ENCODE results near the gene CDH5.

The CDH5 gene

DNA sequence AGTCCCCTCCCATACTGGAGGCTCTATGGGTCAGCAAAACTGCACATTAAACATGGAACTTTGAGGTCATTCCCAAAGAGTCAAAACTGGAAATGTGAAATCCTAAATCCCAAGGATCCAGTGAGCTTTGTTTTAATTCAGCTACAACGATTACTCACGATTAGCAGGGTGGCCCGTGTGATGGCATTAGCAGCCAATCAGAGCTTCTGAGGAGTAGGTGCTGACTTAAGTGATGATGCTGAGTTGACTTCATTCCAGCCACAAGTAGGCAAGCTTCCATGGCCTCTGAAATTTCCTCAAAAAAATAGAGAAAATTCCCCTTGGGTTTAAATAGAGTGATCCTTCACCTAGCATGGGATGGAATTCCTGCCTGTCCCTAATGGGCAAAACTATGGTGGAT, 32.5 kb downstream of the CDH5 start:
- no peaks in the 10 kb centered on the region for H3K27me3 ChIP-seq (ENCODE audit: control insufficient read depth in 3 of 3, insufficient read depth in 3 of 3, low read depth in 1 of 3, low read length in 3 of 3)
- H3K9ac ChIP-seq (ENCODE audit: low read depth, low read length, poor library complexity) = no peak overlapping the region
- H3K18ac ChIP-seq (ENCODE audit: low read length) = no peak overlapping the region
- H3K79me1 ChIP-seq (ENCODE audit: low read depth, low read length) = no peaks in the 10 kb centered on the region
- no peak overlapping the region for H3K4me2 ChIP-seq (ENCODE audit: insufficient read depth, low read length, poor library complexity, severe bottlenecking)
- WGBS, 2 donors (ENCODE audit: extremely low coverage in 2 of 2, insufficient read length in 2 of 2, insufficient replicate concordance in 1 of 2) = no CpG with 5 or more reads among the region's 3 CpGs
- no peak overlapping the region for H2AFZ ChIP-seq (ENCODE audit: low read length)
- no peak overlapping the region for H3K4ac ChIP-seq (ENCODE audit: low read length)
- H3K4me1 ChIP-seq (ENCODE audit: control insufficient read depth in 2 of 2, insufficient read depth in 1 of 2, low read depth in 1 of 2, low read length in 2 of 2) = peaks cover 5 to 7% of the 10 kb centered on the region in 2 donors
- no peaks in the 10 kb centered on the region for H3K36me3 ChIP-seq (replicated peaks in 1 of 2; ENCODE audit: control insufficient read depth in 2 of 2, insufficient read depth in 2 of 2, low read length in 2 of 2)
- no peak overlapping the region for H4K91ac ChIP-seq (ENCODE audit: low read depth, low read length, poor library complexity)
- H2AK5ac ChIP-seq (ENCODE audit: low read depth, low read length) = no peak overlapping the region
- no peak overlapping the region for H2BK15ac ChIP-seq (ENCODE audit: low read length)
- DNase-seq (ENCODE audit: low spot score) = no peak
- H2BK120ac ChIP-seq (ENCODE audit: low read depth, low read length) = no peak overlapping the region
- H2BK5ac ChIP-seq (ENCODE audit: low read length) = no peak overlapping the region
- no peak overlapping the region for H3K23ac ChIP-seq (ENCODE audit: low read depth, low read length, poor library complexity)
- H3K27ac ChIP-seq (replicated peaks; ENCODE audit: low read length) = no peak overlapping the region
- no peak overlapping the region for H2BK12ac ChIP-seq (ENCODE audit: low read length)
- H3K14ac ChIP-seq (ENCODE audit: low read length) = no peak overlapping the region
- no peak overlapping the region for H4K8ac ChIP-seq (ENCODE audit: low read depth, low read length)
- H3K4me3 ChIP-seq (ENCODE audit: low read length in 2 of 2) = no peak overlapping the region
- H3K9me3 ChIP-seq (replicated peaks in 1 of 2; ENCODE audit: control insufficient read depth in 2 of 2, insufficient read depth in 1 of 2, low read depth in 1 of 2, low read length in 2 of 2) = peaks cover 0 to 2% of the 10 kb centered on the region in 2 donors

DNA sequence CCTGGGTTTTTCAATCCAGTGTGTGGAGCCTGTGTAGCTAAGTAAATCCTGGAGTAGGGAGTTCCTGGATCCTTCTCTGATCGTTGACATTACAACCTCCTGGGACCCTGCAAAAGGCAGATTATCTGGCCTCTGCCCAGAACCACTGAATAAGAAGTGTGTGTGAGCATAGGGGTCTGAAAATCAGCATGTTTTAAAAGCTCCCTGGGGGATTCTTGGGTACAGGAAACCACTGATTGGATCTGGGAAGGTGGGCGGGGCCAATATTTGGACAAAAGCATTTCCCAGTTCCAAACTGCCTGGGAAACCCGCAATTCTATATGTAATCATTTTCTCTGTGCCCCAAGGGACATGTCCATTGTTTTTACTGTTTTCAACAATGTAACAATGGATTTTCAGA, 33.4 kb downstream of the CDH5 start:
- H2AK5ac ChIP-seq (ENCODE audit: low read depth, low read length) = no peak overlapping the region
- H3K36me3 ChIP-seq (replicated peaks in 1 of 2; ENCODE audit: control insufficient read depth in 2 of 2, insufficient read depth in 2 of 2, low read length in 2 of 2) = no peaks in the 10 kb centered on the region
- no peak overlapping the region for H4K91ac ChIP-seq (ENCODE audit: low read depth, low read length, poor library complexity)
- H3K27ac ChIP-seq (replicated peaks; ENCODE audit: low read length) = no peak overlapping the region
- no peak overlapping the region for H3K4ac ChIP-seq (ENCODE audit: low read length)
- no peak overlapping the region for H2BK5ac ChIP-seq (ENCODE audit: low read length)
- H2BK15ac ChIP-seq (ENCODE audit: low read length) = no peak overlapping the region
- peaks cover 3 to 4% of the 10 kb centered on the region in 2 donors for H3K9me3 ChIP-seq (replicated peaks in 1 of 2; ENCODE audit: control insufficient read depth in 2 of 2, insufficient read depth in 1 of 2, low read depth in 1 of 2, low read length in 2 of 2)
- H2BK120ac ChIP-seq (ENCODE audit: low read depth, low read length) = no peak overlapping the region
- no peak overlapping the region for H3K4me3 ChIP-seq (ENCODE audit: low read length in 2 of 2)
- H2AFZ ChIP-seq (ENCODE audit: low read length) = peak overlapping the region; percentile 67
- H3K18ac ChIP-seq (ENCODE audit: low read length) = no peak overlapping the region
- no peaks in the 10 kb centered on the region for H3K79me1 ChIP-seq (ENCODE audit: low read depth, low read length)
- H3K23ac ChIP-seq (ENCODE audit: low read depth, low read length, poor library complexity) = no peak overlapping the region
- no peak overlapping the region for H2BK12ac ChIP-seq (ENCODE audit: low read length)
- peaks cover 5 to 7% of the 10 kb centered on the region in 2 donors for H3K4me1 ChIP-seq (ENCODE audit: control insufficient read depth in 2 of 2, insufficient read depth in 1 of 2, low read depth in 1 of 2, low read length in 2 of 2)
- no peak overlapping the region for H4K8ac ChIP-seq (ENCODE audit: low read depth, low read length)
- H3K9ac ChIP-seq (ENCODE audit: low read depth, low read length, poor library complexity) = no peak overlapping the region
- no CpG with 5 or more reads among the region's 3 CpGs for WGBS, 2 donors (ENCODE audit: extremely low coverage in 2 of 2, insufficient read length in 2 of 2, insufficient replicate concordance in 1 of 2)
- no peak overlapping the region for H3K4me2 ChIP-seq (ENCODE audit: insufficient read depth, low read length, poor library complexity, severe bottlenecking)
- no peak overlapping the region for H3K14ac ChIP-seq (ENCODE audit: low read length)
- no peaks in the 10 kb centered on the region for H3K27me3 ChIP-seq (ENCODE audit: control insufficient read depth in 3 of 3, insufficient read depth in 3 of 3, low read depth in 1 of 3, low read length in 3 of 3)
- DNase-seq (ENCODE audit: low spot score) = no peak

DNA sequence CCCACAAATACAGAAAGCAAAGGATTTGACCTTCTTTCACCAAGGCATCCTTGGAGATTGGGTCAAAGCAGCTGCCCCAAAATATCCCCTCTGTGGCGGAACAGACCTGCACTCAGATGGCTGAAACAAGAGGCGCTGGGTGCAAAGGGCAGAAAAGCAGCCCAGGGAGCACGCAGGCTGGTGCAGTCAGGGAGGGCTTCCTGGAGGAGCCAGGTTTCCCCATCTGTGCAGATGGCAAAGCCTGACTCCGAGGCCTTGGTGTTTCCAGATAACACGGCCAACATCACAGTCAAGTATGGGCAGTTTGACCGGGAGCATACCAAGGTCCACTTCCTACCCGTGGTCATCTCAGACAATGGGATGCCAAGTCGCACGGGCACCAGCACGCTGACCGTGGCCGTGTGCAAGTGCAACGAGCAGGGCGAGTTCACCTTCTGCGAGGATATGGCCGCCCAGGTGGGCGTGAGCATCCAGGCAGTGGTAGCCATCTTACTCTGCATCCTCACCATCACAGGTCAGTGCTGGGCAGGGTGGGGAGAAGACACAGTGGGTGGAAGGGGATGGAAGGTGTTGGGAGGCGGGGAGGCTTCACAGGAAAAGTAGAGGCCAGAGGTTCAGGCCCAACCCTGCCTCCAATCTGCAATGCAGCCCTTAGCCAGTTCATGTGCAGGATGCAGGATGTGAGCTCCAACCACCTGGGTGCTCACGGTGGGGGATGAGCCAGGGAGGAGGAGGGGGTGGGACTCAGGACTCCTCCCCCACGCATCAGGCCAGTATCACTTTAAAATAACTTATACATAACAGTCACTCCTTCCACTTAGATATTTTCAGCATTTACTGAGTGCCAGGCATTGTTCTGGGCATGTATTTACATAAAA, 34.3 kb downstream of the CDH5 start:
- H3K27ac ChIP-seq (replicated peaks; ENCODE audit: low read length) = no peak overlapping the region
- H3K18ac ChIP-seq (ENCODE audit: low read length) = peak overlapping the region; percentile 83

DNA sequence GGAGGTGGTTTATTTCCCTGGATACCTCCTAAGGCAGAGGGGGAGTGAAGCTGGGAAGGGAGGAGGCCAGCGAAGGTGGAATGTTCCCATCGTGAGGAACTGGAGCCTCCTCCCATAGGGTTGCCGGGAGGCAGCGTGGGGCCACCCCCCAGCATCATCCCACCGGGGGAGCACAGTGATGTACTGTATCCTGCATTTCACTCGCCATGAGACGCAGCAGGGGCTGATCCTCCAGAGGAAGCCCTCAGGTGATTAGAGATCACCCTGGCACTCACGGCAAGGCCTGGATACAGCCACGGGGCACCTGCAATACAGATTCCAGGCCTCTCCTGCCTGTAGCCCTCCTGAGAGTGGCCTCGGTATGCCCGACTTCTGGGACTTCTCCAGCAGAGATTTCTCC, 35.1 kb downstream of the CDH5 start:
- no peak overlapping the region for H2BK5ac ChIP-seq (ENCODE audit: low read length)
- no peak overlapping the region for H3K4ac ChIP-seq (ENCODE audit: low read length)
- no peak overlapping the region for H2BK12ac ChIP-seq (ENCODE audit: low read length)
- peak overlapping the region; percentile 33 for H3K18ac ChIP-seq (ENCODE audit: low read length)
- no peak for DNase-seq (ENCODE audit: low spot score)
- no peaks in the 10 kb centered on the region for H3K79me1 ChIP-seq (ENCODE audit: low read depth, low read length)
- H4K91ac ChIP-seq (ENCODE audit: low read depth, low read length, poor library complexity) = no peak overlapping the region
- no peak overlapping the region for H3K14ac ChIP-seq (ENCODE audit: low read length)
- H3K4me3 ChIP-seq (ENCODE audit: low read length in 2 of 2) = no peak overlapping the region
- WGBS, 2 donors (ENCODE audit: extremely low coverage in 2 of 2, insufficient read length in 2 of 2, insufficient replicate concordance in 1 of 2) = no CpG with 5 or more reads among the region's 11 CpGs
- H3K9me3 ChIP-seq (replicated peaks in 1 of 2; ENCODE audit: control insufficient read depth in 2 of 2, insufficient read depth in 1 of 2, low read depth in 1 of 2, low read length in 2 of 2) = peaks cover 2 to 5% of the 10 kb centered on the region in 2 donors
- no peak overlapping the region for H2AK5ac ChIP-seq (ENCODE audit: low read depth, low read length)
- peaks cover 5 to 9% of the 10 kb centered on the region in 2 donors for H3K4me1 ChIP-seq (ENCODE audit: control insufficient read depth in 2 of 2, insufficient read depth in 1 of 2, low read depth in 1 of 2, low read length in 2 of 2)
- H3K9ac ChIP-seq (ENCODE audit: low read depth, low read length, poor library complexity) = peak overlapping the region; percentile 35
- H3K23ac ChIP-seq (ENCODE audit: low read depth, low read length, poor library complexity) = no peak overlapping the region
- H2BK15ac ChIP-seq (ENCODE audit: low read length) = no peak overlapping the region
- H2AFZ ChIP-seq (ENCODE audit: low read length) = no peak overlapping the region
- H4K8ac ChIP-seq (ENCODE audit: low read depth, low read length) = no peak overlapping the region
- H3K27ac ChIP-seq (replicated peaks; ENCODE audit: low read length) = no peak overlapping the region
- H3K27me3 ChIP-seq (ENCODE audit: control insufficient read depth in 3 of 3, insufficient read depth in 3 of 3, low read depth in 1 of 3, low read length in 3 of 3) = peaks cover 0 to under 1% (median 0%) of the 10 kb centered on the region in 3 experiments
- H3K4me2 ChIP-seq (ENCODE audit: insufficient read depth, low read length, poor library complexity, severe bottlenecking) = no peak overlapping the region
- H2BK120ac ChIP-seq (ENCODE audit: low read depth, low read length) = no peak overlapping the region
- no peaks in the 10 kb centered on the region for H3K36me3 ChIP-seq (replicated peaks in 1 of 2; ENCODE audit: control insufficient read depth in 2 of 2, insufficient read depth in 2 of 2, low read length in 2 of 2)

More for the DNA sequence above, 34.3 kb downstream of the CDH5 start:
- peak overlapping the region in 1 of 2 donors; percentile 47 for H3K4me3 ChIP-seq (ENCODE audit: low read length in 2 of 2)
- WGBS, 2 donors (ENCODE audit: extremely low coverage in 2 of 2, insufficient read length in 2 of 2, insufficient replicate concordance in 1 of 2) = no CpG with 5 or more reads among the region's 20 CpGs
- H3K4ac ChIP-seq (ENCODE audit: low read length) = peak overlapping the region; percentile 54
- no peak overlapping the region for H2BK12ac ChIP-seq (ENCODE audit: low read length)
- no peaks in the 10 kb centered on the region for H3K27me3 ChIP-seq (ENCODE audit: control insufficient read depth in 3 of 3, insufficient read depth in 3 of 3, low read depth in 1 of 3, low read length in 3 of 3)
- H2AFZ ChIP-seq (ENCODE audit: low read length) = peak overlapping the region; percentile 67
- H4K91ac ChIP-seq (ENCODE audit: low read depth, low read length, poor library complexity) = no peak overlapping the region
- H4K8ac ChIP-seq (ENCODE audit: low read depth, low read length) = no peak overlapping the region
- H3K4me1 ChIP-seq (ENCODE audit: control insufficient read depth in 2 of 2, insufficient read depth in 1 of 2, low read depth in 1 of 2, low read length in 2 of 2) = peaks cover 5 to 7% of the 10 kb centered on the region in 2 donors
- peaks cover 2 to 5% of the 10 kb centered on the region in 2 donors for H3K9me3 ChIP-seq (replicated peaks in 1 of 2; ENCODE audit: control insufficient read depth in 2 of 2, insufficient read depth in 1 of 2, low read depth in 1 of 2, low read length in 2 of 2)
- H2AK5ac ChIP-seq (ENCODE audit: low read depth, low read length) = peak overlapping the region; percentile 50
- no peak overlapping the region for H2BK5ac ChIP-seq (ENCODE audit: low read length)
- no peaks in the 10 kb centered on the region for H3K79me1 ChIP-seq (ENCODE audit: low read depth, low read length)
- no peak overlapping the region for H2BK120ac ChIP-seq (ENCODE audit: low read depth, low read length)
- H3K14ac ChIP-seq (ENCODE audit: low read length) = no peak overlapping the region
- no peak for DNase-seq (ENCODE audit: low spot score)
- H3K36me3 ChIP-seq (replicated peaks in 1 of 2; ENCODE audit: control insufficient read depth in 2 of 2, insufficient read depth in 2 of 2, low read length in 2 of 2) = no peaks in the 10 kb centered on the region
- H3K4me2 ChIP-seq (ENCODE audit: insufficient read depth, low read length, poor library complexity, severe bottlenecking) = no peak overlapping the region
- H2BK15ac ChIP-seq (ENCODE audit: low read length) = peak overlapping the region; percentile 87
- peak overlapping the region; percentile 7 for H3K9ac ChIP-seq (ENCODE audit: low read depth, low read length, poor library complexity)
- H3K23ac ChIP-seq (ENCODE audit: low read depth, low read length, poor library complexity) = peak overlapping the region; percentile 76

Data from neuronal stem cell (in vitro differentiated cells).